Fibroblast of skin of abdomen (primary cell): ENCODE data around the gene KCTD4. TPM values are rescaled to one million over a fixed set of nuclear protein-coding genes. Genes with fewer than 3 reads are reported as not detected.
A peak's percentile ranks its signal among the peaks of the same experiment; 100 is the strongest.

Experiments used
- DNase-seq: peaks from one replicate; pipeline ENCODE4 v3.0.0-alpha.2; 2013
- polyA plus RNA-seq, 2 experiments: library from polyadenylated mRNA; unstranded; fragments of 120-200 nt; gene quantifications; one replicate each; pipeline ENCODE4 v1.2.1, GENCODE V29; 2013; ENCODE audit not compliant: insufficient read length in 2 of 2

Gene KCTD4
- polyA plus RNA-seq (2013, experiment 1 of 2; ENCODE audit: insufficient read length) = 0.13 TPM
- 0.17 TPM for polyA plus RNA-seq (2013, experiment 2 of 2; ENCODE audit: insufficient read length)

- DNase-seq = peak; percentile 37
Measured at GRCh38 chr13:45200701-45201232, at the start of gene KCTD4. KCTD4 (minus strand) TSS chr13:45201045; CDS start chr13:45194567, 6,478 bp downstream.

GRCh38 chr13:45249662-45250061 is 48.8 kb upstream of the KCTD4 start:
- no peak for DNase-seq

GRCh38 chr13:45244736-45245135 is 43.9 kb upstream of the KCTD4 start:
- DNase-seq = peak; percentile 15

- no peak for DNase-seq
Measured at GRCh38 chr13:45243077-45243476, 42.2 kb upstream of the KCTD4 start.

- no peak for DNase-seq
Measured at GRCh38 chr13:45242524-45242923, 41.7 kb upstream of the KCTD4 start.

GRCh38 chr13:45242070-45242469 is 41.2 kb upstream of the KCTD4 start:
- DNase-seq = peak; percentile 32

GRCh38 chr13:45240143-45240542 is 39.3 kb upstream of the KCTD4 start:
- DNase-seq = peak; percentile 16

- DNase-seq = peak; percentile 61
Measured at GRCh38 chr13:45238945-45239795, 38.3 kb upstream of the KCTD4 start.

- no peak for DNase-seq
Measured at GRCh38 chr13:45232591-45232990, 31.7 kb upstream of the KCTD4 start.

- peak; percentile 29 for DNase-seq
Measured at GRCh38 chr13:45231722-45232121, 30.9 kb upstream of the KCTD4 start.

- DNase-seq = peak; percentile 52
Measured at GRCh38 chr13:45231305-45231704, 30.5 kb upstream of the KCTD4 start.

GRCh38 chr13:45229172-45229571 is 28.3 kb upstream of the KCTD4 start:
- no peak for DNase-seq

- no peak for DNase-seq
Measured at GRCh38 chr13:45228002-45228401, 27.2 kb upstream of the KCTD4 start.

- DNase-seq = no peak
Measured at GRCh38 chr13:45226024-45226423, 25.2 kb upstream of the KCTD4 start.

- DNase-seq = no peak
Measured at GRCh38 chr13:45225370-45225769, 24.5 kb upstream of the KCTD4 start.

GRCh38 chr13:45224176-45224575 is 23.3 kb upstream of the KCTD4 start:
- DNase-seq = peak; percentile 66

GRCh38 chr13:45222919-45223318 is 22.1 kb upstream of the KCTD4 start:
- no peak for DNase-seq

- DNase-seq = peak; percentile 56
Measured at GRCh38 chr13:45222516-45222915, 21.7 kb upstream of the KCTD4 start.

GRCh38 chr13:45220403-45220802 is 19.6 kb upstream of the KCTD4 start:
- DNase-seq = no peak

- DNase-seq = peak; percentile 82
Measured at GRCh38 chr13:45219938-45220375, 19.1 kb upstream of the KCTD4 start.

- no peak for DNase-seq
Measured at GRCh38 chr13:45219123-45219891, 18.5 kb upstream of the KCTD4 start.

- DNase-seq = no peak
Measured at GRCh38 chr13:45218689-45219088, 17.8 kb upstream of the KCTD4 start.

GRCh38 chr13:45216193-45216592 is 15.3 kb upstream of the KCTD4 start:
- DNase-seq = no peak
